GM21576 (cell line): ENCODE measurements around the gene HRH1.
"Not testable (repeated sequence)": the region's sequence is repeated elsewhere in the genome, so short reads cannot be mapped to it uniquely, and the experiment has no call there.

Experiments used
- ATAC-seq: cut with Tn5 transposase; IDR thresholded peaks from one replicate; pipeline ENCODE4 v1.9.1; 2021; ENCODE audit warnings: mild to moderate bottlenecking, moderate library complexity; ENCODE audit not compliant: unreplicated experiment

The HRH1 gene

GRCh38 chr3:11154036-11154952 is at the start of gene HRH1:
Gene HRH1, plus strand, starts transcription at chr3:11154493. Its CDS starts 104,545 bp downstream, at chr3:11259038.
- ATAC-seq, result no peak

- not testable (repeated sequence) for ATAC-seq
Observed at GRCh38 chr3:11113316-11113715, 41.0 kb upstream of the HRH1 start.

GRCh38 chr3:11115548-11115947 is 38.7 kb upstream of the HRH1 start:
- no peak for ATAC-seq

- ATAC-seq, result no peak
Observed at GRCh38 chr3:11116336-11117059, 37.8 kb upstream of the HRH1 start.

- no peak for ATAC-seq
Observed at GRCh38 chr3:11117591-11117990, 36.7 kb upstream of the HRH1 start.

- no peak for ATAC-seq
Observed at GRCh38 chr3:11118181-11118682, 36.1 kb upstream of the HRH1 start.

GRCh38 chr3:11120091-11120805 is 34.0 kb upstream of the HRH1 start:
- no peak for ATAC-seq

GRCh38 chr3:11126653-11127052 is 27.6 kb upstream of the HRH1 start:
- ATAC-seq, result no peak

- ATAC-seq, result no peak
Observed at GRCh38 chr3:11128682-11129632, 25.3 kb upstream of the HRH1 start.

GRCh38 chr3:11130385-11130784 is 23.9 kb upstream of the HRH1 start:
- ATAC-seq, result no peak

- ATAC-seq, result no peak
Observed at GRCh38 chr3:11131371-11131770, 22.9 kb upstream of the HRH1 start.

- not testable (repeated sequence) for ATAC-seq
Observed at GRCh38 chr3:11131886-11132285, 22.4 kb upstream of the HRH1 start.

- no peak for ATAC-seq
Observed at GRCh38 chr3:11132861-11133260, 21.4 kb upstream of the HRH1 start.

GRCh38 chr3:11134794-11135193 is 19.5 kb upstream of the HRH1 start:
- ATAC-seq, result no peak

GRCh38 chr3:11136116-11136515 is 18.2 kb upstream of the HRH1 start:
- no peak for ATAC-seq

- no peak for ATAC-seq
Observed at GRCh38 chr3:11136830-11137626, 17.3 kb upstream of the HRH1 start.

- ATAC-seq, result no peak
Observed at GRCh38 chr3:11137627-11137959, 16.7 kb upstream of the HRH1 start.

- ATAC-seq, result no peak
Observed at GRCh38 chr3:11138371-11138770, 15.9 kb upstream of the HRH1 start.

GRCh38 chr3:11140030-11140712 is 14.1 kb upstream of the HRH1 start:
- ATAC-seq, result peak; percentile 98
